ENCODE measurements around the gene TBC1D5.
"Not testable (repeated sequence)": the region's sequence is repeated elsewhere in the genome, so short reads cannot be mapped to it uniquely, and the experiment has no call there.

Gene TBC1D5

DNA sequence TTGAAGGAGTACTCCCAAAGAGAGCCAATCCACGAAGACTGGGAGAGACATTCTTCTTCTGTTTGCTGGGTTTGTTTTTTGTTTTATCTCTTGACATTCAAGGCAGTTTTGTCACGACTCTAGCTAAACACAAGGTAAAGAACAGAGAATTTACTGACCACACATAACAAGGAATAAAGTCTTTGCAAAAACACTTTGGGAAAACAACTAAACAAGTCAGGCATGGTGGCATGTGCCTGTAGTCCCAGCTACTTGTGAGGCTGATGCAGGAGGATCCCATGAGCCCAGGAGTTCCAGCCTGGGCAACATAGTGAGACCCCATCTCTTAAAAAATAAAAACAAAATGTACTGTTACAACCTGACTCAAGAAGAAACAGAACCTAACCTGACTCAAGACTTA, 28.0 kb downstream of the TBC1D5 start:
- no peak overlapping the region for H3K4me3 ChIP-seq (ENCODE audit: low read depth, low read length)
- DNase-seq (ENCODE audit: low read depth) = no peak
- TF ChIP-seq, protein P1, sequence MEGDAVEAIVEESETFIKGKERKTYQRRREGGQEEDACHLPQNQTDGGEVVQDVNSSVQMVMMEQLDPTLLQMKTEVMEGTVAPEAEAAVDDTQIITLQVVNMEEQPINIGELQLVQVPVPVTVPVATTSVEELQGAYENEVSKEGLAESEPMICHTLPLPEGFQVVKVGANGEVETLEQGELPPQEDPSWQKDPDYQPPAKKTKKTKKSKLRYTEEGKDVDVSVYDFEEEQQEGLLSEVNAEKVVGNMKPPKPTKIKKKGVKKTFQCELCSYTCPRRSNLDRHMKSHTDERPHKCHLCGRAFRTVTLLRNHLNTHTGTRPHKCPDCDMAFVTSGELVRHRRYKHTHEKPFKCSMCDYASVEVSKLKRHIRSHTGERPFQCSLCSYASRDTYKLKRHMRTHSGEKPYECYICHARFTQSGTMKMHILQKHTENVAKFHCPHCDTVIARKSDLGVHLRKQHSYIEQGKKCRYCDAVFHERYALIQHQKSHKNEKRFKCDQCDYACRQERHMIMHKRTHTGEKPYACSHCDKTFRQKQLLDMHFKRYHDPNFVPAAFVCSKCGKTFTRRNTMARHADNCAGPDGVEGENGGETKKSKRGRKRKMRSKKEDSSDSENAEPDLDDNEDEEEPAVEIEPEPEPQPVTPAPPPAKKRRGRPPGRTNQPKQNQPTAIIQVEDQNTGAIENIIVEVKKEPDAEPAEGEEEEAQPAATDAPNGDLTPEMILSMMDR (IDR thresholded peaks at IDR 0.05; ENCODE audit: low read depth, low read length, missing control alignments) = no peak

GRCh38 chr3:17709236-17709810, 33.1 kb downstream of the TBC1D5 start:
- H3K4me3 ChIP-seq (ENCODE audit: low read depth, low read length) = no peak overlapping the region
- DNase-seq (ENCODE audit: low read depth) = no peak
- TF ChIP-seq, protein P1 (IDR thresholded peaks at IDR 0.05; ENCODE audit: low read depth, low read length, missing control alignments) = no peak

- TF ChIP-seq, protein P1 (IDR thresholded peaks at IDR 0.05; ENCODE audit: low read depth, low read length, missing control alignments) = no peak
These were observed 34.5 kb downstream of the TBC1D5 start for GRCh38 chr3:17707813-17708543.

GRCh38 chr3:17705991-17706390, 36.4 kb downstream of the TBC1D5 start:
- not testable (repeated sequence) for DNase-seq (ENCODE audit: low read depth); H3K4me3 ChIP-seq (ENCODE audit: low read depth, low read length)

More at GRCh38 chr3:17707813-17708543, 34.5 kb downstream of the TBC1D5 start:
- H3K4me3 ChIP-seq (ENCODE audit: low read depth, low read length) = no peak overlapping the region
- no peak for DNase-seq (ENCODE audit: low read depth)

- not testable (repeated sequence) for H3K4me3 ChIP-seq (ENCODE audit: low read depth, low read length); DNase-seq (ENCODE audit: low read depth)
These were observed 42.6 kb downstream of the TBC1D5 start for GRCh38 chr3:17699815-17700214.

- not testable (repeated sequence) for H3K4me3 ChIP-seq (ENCODE audit: low read depth, low read length); DNase-seq (ENCODE audit: low read depth)
These were observed 46.8 kb downstream of the TBC1D5 start for GRCh38 chr3:17695665-17696064.

DNA sequence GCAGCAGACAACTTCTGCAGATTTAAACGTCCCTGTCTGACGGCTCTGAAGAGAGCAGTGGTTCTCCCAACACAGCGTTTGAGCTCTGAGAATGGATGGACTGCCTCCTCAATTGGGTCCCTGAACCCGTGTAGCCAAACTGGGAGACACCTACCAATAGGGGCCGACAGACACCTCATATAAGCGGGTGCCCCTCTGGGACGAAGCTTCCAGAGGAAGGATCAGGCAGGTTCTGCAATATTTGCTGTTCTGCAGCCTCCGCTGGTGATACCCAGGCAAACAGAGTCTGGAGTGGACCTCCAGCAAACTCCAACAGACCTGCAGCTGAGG, 48.8 kb downstream of the TBC1D5 start:
- H3K4me3 ChIP-seq (ENCODE audit: low read depth, low read length) = not testable (repeated sequence)

DNA sequence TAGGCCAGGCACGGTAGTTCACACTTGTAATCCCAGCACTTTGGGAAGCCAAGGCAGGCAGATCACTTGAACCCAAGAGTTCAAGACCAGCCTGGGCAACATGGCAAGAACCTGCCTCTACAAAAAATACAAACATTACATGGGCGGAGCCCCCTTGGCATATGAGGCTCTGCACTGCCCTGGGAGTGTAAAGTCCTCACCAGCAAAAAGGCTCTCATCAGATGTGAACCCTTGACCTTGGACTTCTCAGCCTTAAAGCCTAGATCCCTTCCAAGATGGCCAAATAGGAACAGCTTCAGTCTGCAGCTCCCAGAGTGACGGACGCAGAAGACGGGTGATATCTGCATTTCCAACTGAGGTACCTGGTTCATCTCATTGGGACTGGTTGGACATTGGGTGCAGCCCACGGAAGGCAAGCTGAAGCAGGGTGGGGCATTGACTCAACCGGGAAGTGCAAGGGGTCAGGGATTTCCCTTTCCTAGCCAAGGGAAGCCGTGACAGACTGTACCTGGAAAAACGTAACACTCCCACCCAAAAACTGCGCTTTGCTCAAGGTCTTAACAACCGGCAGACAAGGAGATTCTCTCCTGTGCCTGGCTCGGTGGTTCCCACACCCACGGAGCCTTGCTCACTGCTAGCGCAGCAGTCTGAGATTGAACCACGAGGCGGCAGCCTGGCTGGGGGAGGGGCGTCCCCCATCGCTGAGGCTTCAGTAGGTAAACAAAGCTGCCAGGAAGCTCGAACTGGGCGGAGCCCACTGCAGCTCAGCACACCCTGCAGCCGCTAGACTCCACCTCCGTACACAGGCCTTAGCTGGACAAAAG, 49.4 kb downstream of the TBC1D5 start:
- not testable (repeated sequence) for DNase-seq (ENCODE audit: low read depth)

More for the DNA sequence above, 48.8 kb downstream of the TBC1D5 start:
- not testable (repeated sequence) for DNase-seq (ENCODE audit: low read depth)

GRCh38 chr3:17687566-17687965, 54.9 kb downstream of the TBC1D5 start:
- H3K4me3 ChIP-seq (ENCODE audit: low read depth, low read length) = no peak overlapping the region
- no peak for DNase-seq (ENCODE audit: low read depth)
- TF ChIP-seq, protein P1 (IDR thresholded peaks at IDR 0.05; ENCODE audit: low read depth, low read length, missing control alignments) = no peak

More for the DNA sequence above, 49.4 kb downstream of the TBC1D5 start:
- not testable (repeated sequence) for H3K4me3 ChIP-seq (ENCODE audit: low read depth, low read length)

Measured in GM12864 (cell line).